ENCODE results near the gene EDN2.

Gene EDN2

GRCh38 chr1:41464885-41465284 lies 19.6 kb downstream of the EDN2 start:
- no peak for DNase-seq (ENCODE audit: low read depth in 2 of 2)

GRCh38 chr1:41463516-41463915 lies 21.0 kb downstream of the EDN2 start:
- no peak for DNase-seq (ENCODE audit: low read depth in 2 of 2)

GRCh38 chr1:41462680-41463004 lies 21.8 kb downstream of the EDN2 start:
- no peak for DNase-seq (ENCODE audit: low read depth in 2 of 2)

GRCh38 chr1:41461790-41462679 lies 22.4 kb downstream of the EDN2 start:
- no peak for DNase-seq (ENCODE audit: low read depth in 2 of 2)

- no peak for DNase-seq (ENCODE audit: low read depth in 2 of 2)
These were observed 27.5 kb downstream of the EDN2 start for GRCh38 chr1:41456847-41457540.

GRCh38 chr1:41455479-41456332 lies 28.8 kb downstream of the EDN2 start:
- no peak for DNase-seq (ENCODE audit: low read depth in 2 of 2)

- no peak for DNase-seq (ENCODE audit: low read depth in 2 of 2)
These were observed 30.1 kb downstream of the EDN2 start for GRCh38 chr1:41454406-41454805.

- no peak for DNase-seq (ENCODE audit: low read depth in 2 of 2)
These were observed 31.7 kb downstream of the EDN2 start for GRCh38 chr1:41452704-41453290.

GRCh38 chr1:41450747-41451285 lies 33.7 kb downstream of the EDN2 start:
- no peak for DNase-seq (ENCODE audit: low read depth in 2 of 2)

GRCh38 chr1:41449326-41449921 lies 35.1 kb downstream of the EDN2 start:
- no peak for DNase-seq (ENCODE audit: low read depth in 2 of 2)

GRCh38 chr1:41448821-41449220 lies 35.7 kb downstream of the EDN2 start:
- DNase-seq (ENCODE audit: low read depth in 2 of 2) = no peak

GRCh38 chr1:41447995-41448770 lies 36.3 kb downstream of the EDN2 start:
- no peak for DNase-seq (ENCODE audit: low read depth in 2 of 2)

GRCh38 chr1:41446851-41447610 lies 37.5 kb downstream of the EDN2 start:
- DNase-seq (ENCODE audit: low read depth in 2 of 2) = no peak

- no peak for DNase-seq (ENCODE audit: low read depth in 2 of 2)
These were observed 39.7 kb downstream of the EDN2 start for GRCh38 chr1:41444785-41445184.

GRCh38 chr1:41444246-41444645 lies 40.2 kb downstream of the EDN2 start:
- DNase-seq (ENCODE audit: low read depth in 2 of 2) = no peak

- DNase-seq (ENCODE audit: low read depth in 2 of 2) = no peak
These were observed 41.7 kb downstream of the EDN2 start for GRCh38 chr1:41442697-41443251.

- DNase-seq (ENCODE audit: low read depth in 2 of 2) = no peak
These were observed 44.0 kb downstream of the EDN2 start for GRCh38 chr1:41440321-41441085.

- no peak for DNase-seq (ENCODE audit: low read depth in 2 of 2)
These were observed 45.2 kb downstream of the EDN2 start for GRCh38 chr1:41439234-41439633.

- no peak for DNase-seq (ENCODE audit: low read depth in 2 of 2)
These were observed 45.8 kb downstream of the EDN2 start for GRCh38 chr1:41438711-41439110.
